Measurements from ENCODE around the gene KCTD21. TPM values are rescaled to one million over a fixed set of nuclear protein-coding genes. Genes with fewer than 3 reads are reported as not detected.
A peak's percentile ranks its signal among the peaks of the same experiment; 100 is the strongest.

The KCTD21 gene
- total and polyA plus RNA-seq, 9 donors: 7.4 to 24.7 (median 14.1) TPM

GRCh38 chr11:78199015-78199652 is 10.7 kb upstream of the KCTD21 start:
- Histone ChIP-seq H3K4me3 (no peak overlapping the region), H3K36me3 (no peaks in the 10 kb centered on the region), H3K27ac (no peak overlapping the region), H3K27me3 (no peaks in the 10 kb centered on the region), H3K4me1 (ENCODE audit: insufficient read depth) (peaks cover 2% of the 10 kb centered on the region), H3K9me3 (no peaks in the 10 kb centered on the region)
- TF ChIP-seq POLR2A (IDR thresholded peaks at IDR 0.05): no peak
- no peak for TF ChIP-seq EP300 (IDR thresholded peaks at IDR 0.05)
- no peak for TF ChIP-seq CTCF (IDR thresholded peaks at IDR 0.05)
- intact Hi-C loops (cut with DNase I): no loop called here
- WGBS, 3 donors: 66 to 70% (median 69%) methylated on average over 4 to 6 of the region's 6 CpGs
- peak in 2 of 5 donors; percentile 9 to 25 for DNase-seq

GRCh38 chr11:78197816-78198215 is 9.4 kb upstream of the KCTD21 start:
- WGBS, 3 donors: 72 to 93% (median 89%) methylated on average over 8 of the region's 8 CpGs
- Histone ChIP-seq H3K27ac (no peak overlapping the region), H3K4me3 (no peak overlapping the region), H3K4me1 (ENCODE audit: insufficient read depth) (peaks cover 5% of the 10 kb centered on the region), H3K36me3 (no peaks in the 10 kb centered on the region), H3K27me3 (no peaks in the 10 kb centered on the region), H3K9me3 (no peaks in the 10 kb centered on the region)
- peak in 1 of 5 donors; percentile 32 for DNase-seq
- TF ChIP-seq POLR2A (IDR thresholded peaks at IDR 0.05) (no peak), CTCF (IDR thresholded peaks at IDR 0.05) (no peak), EP300 (IDR thresholded peaks at IDR 0.05) (no peak)
- intact Hi-C loops (cut with DNase I): no loop called here

- no peak overlapping the region for H3K4me3 ChIP-seq
- no peaks in the 10 kb centered on the region for H3K9me3 ChIP-seq
- no peaks in the 10 kb centered on the region for H3K36me3 ChIP-seq
- peaks cover 13% of the 10 kb centered on the region for H3K4me1 ChIP-seq (ENCODE audit: insufficient read depth)
- intact Hi-C loops (cut with DNase I): no loop called here
- no peaks in the 10 kb centered on the region for H3K27me3 ChIP-seq
- WGBS, 3 donors: 84 to 90% (median 88%) methylated on average over 25 to 40 of the region's 40 CpGs
- TF ChIP-seq CTCF (IDR thresholded peaks at IDR 0.05) (no peak), EP300 (IDR thresholded peaks at IDR 0.05) (no peak), POLR2A (IDR thresholded peaks at IDR 0.05) (no peak)
- H3K27ac ChIP-seq: no peak overlapping the region
- DNase-seq: peak in 1 of 5 donors; percentile 34
Observed at GRCh38 chr11:78196661-78197091, 8.2 kb upstream of the KCTD21 start.

- intact Hi-C loops (cut with DNase I): no loop called here
- no peak overlapping the region for H3K27ac ChIP-seq
- no peak for DNase-seq
- TF ChIP-seq CTCF (IDR thresholded peaks at IDR 0.05) (no peak), EP300 (IDR thresholded peaks at IDR 0.05) (no peak), POLR2A (IDR thresholded peaks at IDR 0.05) (no peak)
- H3K4me1 ChIP-seq (ENCODE audit: insufficient read depth): peaks cover 13% of the 10 kb centered on the region
- no peaks in the 10 kb centered on the region for H3K27me3 ChIP-seq
- no peaks in the 10 kb centered on the region for H3K36me3 ChIP-seq
- WGBS, 3 donors: 41 to 59% (median 52%) methylated on average over 45 to 60 of the region's 60 CpGs
- H3K4me3 ChIP-seq: no peak overlapping the region
- no peaks in the 10 kb centered on the region for H3K9me3 ChIP-seq
Observed at GRCh38 chr11:78195917-78196560, 7.6 kb upstream of the KCTD21 start.

Data from ovary (tissue), 9 donors.